ENCODE data around the gene IL22RA1.

The IL22RA1 gene

DNA sequence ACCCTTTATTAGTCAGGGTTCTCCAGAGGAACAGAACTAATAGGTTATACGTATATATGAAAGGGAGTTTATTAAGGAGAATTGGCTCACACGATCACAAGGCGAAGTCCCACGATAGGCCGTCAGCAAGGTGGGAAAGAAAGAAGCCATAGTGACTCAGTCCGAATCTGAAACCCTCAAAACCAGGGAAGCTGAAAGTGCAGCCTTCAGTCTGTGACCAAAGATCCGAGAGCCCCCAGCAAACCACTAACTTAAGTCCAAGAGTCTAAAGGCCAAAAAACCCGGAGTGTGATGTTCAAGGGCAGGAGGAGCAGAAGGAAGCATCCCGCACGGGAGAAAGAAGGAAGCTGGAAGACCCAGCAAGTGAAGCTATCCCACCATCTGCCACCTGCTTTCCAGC is 34.2 kb upstream of the IL22RA1 start:
- H3K27me3 ChIP-seq (ENCODE audit: control insufficient read depth, insufficient read depth, low read length) = no peaks in the 10 kb centered on the region
- TF ChIP-seq, protein P1, sequence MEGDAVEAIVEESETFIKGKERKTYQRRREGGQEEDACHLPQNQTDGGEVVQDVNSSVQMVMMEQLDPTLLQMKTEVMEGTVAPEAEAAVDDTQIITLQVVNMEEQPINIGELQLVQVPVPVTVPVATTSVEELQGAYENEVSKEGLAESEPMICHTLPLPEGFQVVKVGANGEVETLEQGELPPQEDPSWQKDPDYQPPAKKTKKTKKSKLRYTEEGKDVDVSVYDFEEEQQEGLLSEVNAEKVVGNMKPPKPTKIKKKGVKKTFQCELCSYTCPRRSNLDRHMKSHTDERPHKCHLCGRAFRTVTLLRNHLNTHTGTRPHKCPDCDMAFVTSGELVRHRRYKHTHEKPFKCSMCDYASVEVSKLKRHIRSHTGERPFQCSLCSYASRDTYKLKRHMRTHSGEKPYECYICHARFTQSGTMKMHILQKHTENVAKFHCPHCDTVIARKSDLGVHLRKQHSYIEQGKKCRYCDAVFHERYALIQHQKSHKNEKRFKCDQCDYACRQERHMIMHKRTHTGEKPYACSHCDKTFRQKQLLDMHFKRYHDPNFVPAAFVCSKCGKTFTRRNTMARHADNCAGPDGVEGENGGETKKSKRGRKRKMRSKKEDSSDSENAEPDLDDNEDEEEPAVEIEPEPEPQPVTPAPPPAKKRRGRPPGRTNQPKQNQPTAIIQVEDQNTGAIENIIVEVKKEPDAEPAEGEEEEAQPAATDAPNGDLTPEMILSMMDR (IDR thresholded peaks at IDR 0.05) = no peak
- no peak overlapping the region for H3K9ac ChIP-seq
- H3K4me1 ChIP-seq = no peaks in the 10 kb centered on the region
- no peaks in the 10 kb centered on the region for H3K9me3 ChIP-seq (ENCODE audit: control insufficient read depth, low read length)
- H3K36me3 ChIP-seq (ENCODE audit: control insufficient read depth, insufficient read depth, low read length) = no peaks in the 10 kb centered on the region
- H3K27ac ChIP-seq = no peak overlapping the region
- H3K79me2 ChIP-seq = no peaks in the 10 kb centered on the region
- H3K4me2 ChIP-seq (ENCODE audit: low read length) = no peak overlapping the region
- no peak overlapping the region for H2AFZ ChIP-seq
- no peak overlapping the region for H3K4me3 ChIP-seq (ENCODE audit: low read depth, low read length)

DNA sequence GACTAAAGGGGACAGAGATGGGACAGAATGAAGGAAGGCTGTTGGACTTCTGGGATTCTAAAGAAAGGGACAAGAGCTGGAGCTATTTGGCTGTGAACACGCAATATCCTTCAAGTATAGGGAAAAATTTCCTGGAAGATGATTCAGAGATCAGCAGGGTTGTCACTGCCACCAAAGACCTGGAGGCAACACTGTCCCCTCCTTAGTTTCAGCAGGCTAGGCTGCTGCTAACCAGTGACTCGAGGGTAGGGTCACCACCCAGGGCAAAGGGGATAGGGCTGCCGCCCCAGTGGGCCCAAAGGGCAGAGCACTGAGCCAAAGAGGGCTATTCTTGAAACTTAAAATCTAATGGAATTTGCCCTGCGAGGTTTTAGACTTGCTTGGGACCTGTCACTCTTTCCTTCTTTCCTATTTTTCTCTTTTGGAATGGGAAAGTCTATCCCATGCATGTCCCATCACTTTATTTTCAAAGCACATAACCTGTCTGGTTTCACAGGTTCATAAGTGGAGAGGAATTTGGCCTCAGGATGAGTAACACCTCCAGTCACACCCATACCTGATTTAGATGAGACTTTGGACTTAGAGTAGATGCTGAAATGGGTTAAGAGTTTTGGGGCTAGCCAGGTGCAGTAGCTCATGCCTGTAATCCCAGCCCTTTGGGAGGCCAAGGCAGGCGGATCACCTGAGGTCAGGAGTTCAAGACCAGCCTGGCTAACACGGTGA is 32.3 kb upstream of the IL22RA1 start:
- no peak overlapping the region for H3K27ac ChIP-seq
- no peak overlapping the region for H3K4me2 ChIP-seq (ENCODE audit: low read length)
- H3K4me3 ChIP-seq (ENCODE audit: low read depth, low read length) = no peak overlapping the region
- no peaks in the 10 kb centered on the region for H3K36me3 ChIP-seq (ENCODE audit: control insufficient read depth, insufficient read depth, low read length)
- no peaks in the 10 kb centered on the region for H3K9me3 ChIP-seq (ENCODE audit: control insufficient read depth, low read length)
- no peaks in the 10 kb centered on the region for H3K79me2 ChIP-seq
- no peaks in the 10 kb centered on the region for H3K4me1 ChIP-seq
- no peak overlapping the region for H3K9ac ChIP-seq
- TF ChIP-seq, protein P1 (IDR thresholded peaks at IDR 0.05) = no peak
- no peak overlapping the region for H2AFZ ChIP-seq
- H3K27me3 ChIP-seq (ENCODE audit: control insufficient read depth, insufficient read depth, low read length) = no peaks in the 10 kb centered on the region

DNA sequence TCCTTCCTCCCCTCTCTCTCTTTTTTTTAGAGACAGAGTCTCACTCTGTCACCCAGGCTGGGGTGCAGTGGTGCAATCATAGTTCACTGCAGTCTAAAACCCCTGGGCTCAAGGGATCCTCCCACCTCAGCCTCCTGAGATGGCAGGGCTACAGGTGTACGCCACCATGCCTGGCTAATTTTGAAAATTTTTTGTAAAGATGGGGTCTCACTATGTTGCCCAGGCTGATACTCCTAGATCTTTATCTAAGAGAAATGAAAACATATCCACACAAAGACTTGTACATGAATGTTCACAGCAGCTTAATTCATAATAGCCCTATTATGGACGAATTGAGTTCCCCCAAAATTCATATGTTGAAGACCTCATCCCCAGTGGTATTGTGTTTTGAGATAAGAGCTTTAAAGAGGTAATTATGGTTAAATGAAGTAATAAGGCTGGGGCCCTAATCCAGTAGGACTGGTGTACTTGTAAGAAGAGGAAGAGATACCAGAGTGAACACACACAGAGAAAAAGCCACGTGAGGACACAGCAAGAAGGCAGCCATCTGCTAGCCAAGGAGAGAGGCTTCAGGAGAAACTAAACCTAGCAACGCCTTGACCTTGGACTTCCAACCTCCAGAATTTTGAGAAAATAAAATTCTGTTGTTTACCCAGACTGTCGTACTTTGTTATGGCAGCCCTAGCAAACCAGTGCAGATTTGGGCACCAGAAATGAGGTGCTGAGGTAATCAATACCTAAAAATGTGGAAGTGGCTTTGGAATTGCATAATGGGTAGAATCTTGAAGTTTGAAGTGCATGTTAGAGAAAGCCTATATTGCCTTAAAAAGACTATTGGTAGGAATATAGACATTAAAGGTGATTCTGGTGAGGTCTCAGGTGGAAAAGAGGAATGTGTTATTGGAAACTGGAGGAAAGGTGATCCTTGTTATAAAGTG is 31.0 kb upstream of the IL22RA1 start:
- no peak overlapping the region for H3K27ac ChIP-seq

DNA sequence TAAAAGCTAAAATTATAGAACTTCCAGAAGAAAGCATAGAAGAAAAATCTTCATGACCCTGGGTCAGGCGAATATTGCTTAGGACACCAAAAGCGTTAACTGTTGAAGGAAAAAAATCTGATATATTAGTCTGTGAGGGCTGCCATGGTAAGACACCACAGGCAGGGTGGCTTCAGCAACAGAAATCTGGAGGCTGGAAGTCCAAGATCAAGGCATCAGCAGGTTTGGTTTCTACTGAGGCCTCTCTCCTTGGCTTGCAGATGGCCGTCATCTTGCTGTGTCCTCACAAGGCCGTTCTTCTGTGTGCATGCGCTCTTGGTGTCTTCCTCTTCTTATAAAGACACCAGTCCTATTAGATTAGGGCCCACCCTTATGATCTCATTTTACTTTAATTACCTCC is 29.7 kb upstream of the IL22RA1 start:
- H3K4me1 ChIP-seq = no peaks in the 10 kb centered on the region
- TF ChIP-seq, protein P1 (IDR thresholded peaks at IDR 0.05) = no peak
- no peaks in the 10 kb centered on the region for H3K79me2 ChIP-seq
- H3K4me3 ChIP-seq (ENCODE audit: low read depth, low read length) = no peak overlapping the region
- no peak overlapping the region for H3K9ac ChIP-seq
- no peaks in the 10 kb centered on the region for H3K27me3 ChIP-seq (ENCODE audit: control insufficient read depth, insufficient read depth, low read length)
- no peak overlapping the region for H3K27ac ChIP-seq
- no peak overlapping the region for H2AFZ ChIP-seq
- H3K36me3 ChIP-seq (ENCODE audit: control insufficient read depth, insufficient read depth, low read length) = no peaks in the 10 kb centered on the region
- H3K9me3 ChIP-seq (ENCODE audit: control insufficient read depth, low read length) = no peaks in the 10 kb centered on the region
- H3K4me2 ChIP-seq (ENCODE audit: low read length) = no peak overlapping the region

More for the DNA sequence above, 31.0 kb upstream of the IL22RA1 start:
- Histone ChIP-seq H3K36me3 (ENCODE audit: control insufficient read depth, insufficient read depth, low read length) (no peaks in the 10 kb centered on the region), H3K79me2 (no peaks in the 10 kb centered on the region), H3K4me1 (no peaks in the 10 kb centered on the region), H3K9ac (no peak overlapping the region), H3K4me3 (ENCODE audit: low read depth, low read length) (no peak overlapping the region), H2AFZ (no peak overlapping the region), H3K9me3 (ENCODE audit: control insufficient read depth, low read length) (no peaks in the 10 kb centered on the region), H3K4me2 (ENCODE audit: low read length) (no peak overlapping the region), H3K27me3 (ENCODE audit: control insufficient read depth, insufficient read depth, low read length) (no peaks in the 10 kb centered on the region)
- TF ChIP-seq, protein P1 (IDR thresholded peaks at IDR 0.05) = no peak
